Endothelial cell of umbilical vein (primary cell): ENCODE results near the gene EDC4. TPM values are rescaled to one million over a fixed set of nuclear protein-coding genes. Genes with fewer than 3 reads are reported as not detected.

ENCODE experiments used
- BruUV-seq: library from RNA; stranded (reverse); fragments of 400-500 nt; replicated peaks from 2 replicates; lab custom pipeline; 2021; lab: Mats Ljungman, UMichigan
- CTCF ChIA-PET: fragments of 300-600, 350-600 bp; sonication (Branson Sonifier 250); formaldehyde crosslinking; loops from one replicate; lab custom pipeline; 2021; ENCODE audit warnings: antibody characterized with exemption, inconsistent platforms; lab: Charles Lee
- POLR2A ChIA-PET: fragments of 300-600, 350-600 bp; sonication (Branson Sonifier 250); formaldehyde crosslinking; loops from one replicate; lab custom pipeline; 2021; ENCODE audit warnings: antibody characterized with exemption, inconsistent platforms; lab: Charles Lee
- DNase-seq: peaks from one replicate; pipeline ENCODE4 v3.0.0-alpha.2; 2011; ENCODE audit warnings: low read depth, low spot score
- FAIRE-seq: peaks from 2 replicates; lab custom pipeline; 2011; peaks lifted over from hg19 to GRCh38; lab: Jason Lieb, UNC
- H2AFZ ChIP-seq: 2 replicates; pipeline ENCODE4 v1.6.0; 2012; ENCODE audit warnings: low read depth, low read length, control low read depth, inconsistent platforms
- H3K27ac ChIP-seq: 2 replicates; pipeline ENCODE4 v1.5.1; 2011; ENCODE audit warnings: low read depth, mild to moderate bottlenecking, control low read depth, low read length, moderate library complexity; ENCODE audit not compliant: insufficient read depth
- H3K27me3 ChIP-seq, 2 experiments: 2 replicates each; pipeline versions ENCODE4 v1.6.0 to v1.6.1; 2011; ENCODE audit warnings: low read length in 2 of 2, mixed read lengths in 1 of 2; ENCODE audit not compliant: control insufficient read depth in 2 of 2, insufficient read depth in 2 of 2
- H3K36me3 ChIP-seq, 2 experiments: 2 replicates in 1 of 2; 3 replicates in 1 of 2; pipeline ENCODE4 v1.5.1; 2011; ENCODE audit warnings: low read length in 2 of 2, mild to moderate bottlenecking in 1 of 2, moderate library complexity in 1 of 2; ENCODE audit not compliant: control insufficient read depth in 2 of 2, insufficient read depth in 2 of 2; ENCODE audit errors: extremely low read depth in 1 of 2
- H3K4me1 ChIP-seq: 3 replicates; pipeline ENCODE4 v1.5.1; 2011; ENCODE audit warnings: mild to moderate bottlenecking, low read length; ENCODE audit not compliant: control insufficient read depth, insufficient read depth; ENCODE audit errors: extremely low read depth
- H3K4me2 ChIP-seq: 2 replicates; pipeline ENCODE4 v1.6.1; 2011; ENCODE audit warnings: low read length, control low read depth, mixed read lengths; ENCODE audit not compliant: insufficient read depth
- H3K4me3 ChIP-seq, 3 experiments: fragments of 200-600 bp in 1 of 3; sonication (generic), shearing (Covaris generic) in 1 of 3; replicated peaks in 1 of 3; 2 replicates each; pipeline ENCODE4 v1.5.1; 2011 to 2016; ENCODE audit warnings: control low read depth in 3 of 3, low read length in 3 of 3, mild to moderate bottlenecking in 2 of 3, inconsistent platforms in 1 of 3, low read depth in 1 of 3, moderate library complexity in 1 of 3; ENCODE audit not compliant: insufficient read depth in 1 of 3
- H3K79me2 ChIP-seq: 2 replicates; pipeline ENCODE4 v1.6.0; 2012; ENCODE audit warnings: low read length, inconsistent platforms; ENCODE audit not compliant: control insufficient read depth, insufficient read depth
- H3K9ac ChIP-seq: replicated peaks from 2 replicates; pipeline ENCODE3; 2011; ENCODE audit warnings: low read length, control low read depth; ENCODE audit not compliant: insufficient read depth; ENCODE audit errors: extremely low read depth
- H3K9me1 ChIP-seq: replicated peaks from 3 replicates; pipeline ENCODE4 v1.6.0; 2011; ENCODE audit warnings: mild to moderate bottlenecking, low read length; ENCODE audit not compliant: control insufficient read depth, insufficient read depth; ENCODE audit errors: extremely low read depth
- H3K9me3 ChIP-seq: replicated peaks from 2 replicates; pipeline ENCODE4 v1.5.1; 2012; ENCODE audit warnings: low read length, inconsistent platforms; ENCODE audit not compliant: control insufficient read depth, insufficient read depth
- H4K20me1 ChIP-seq: replicated peaks from 2 replicates; pipeline ENCODE3; 2011; ENCODE audit warnings: mild to moderate bottlenecking, low read length; ENCODE audit not compliant: control insufficient read depth, insufficient read depth; ENCODE audit errors: extremely low read depth
- GATA2 ChIP-seq: IDR thresholded peaks from 2 replicates; pipeline ENCODE4 v1.7.0; 2011; ENCODE audit warnings: low read depth, mild to moderate bottlenecking, moderate library complexity, mixed read lengths, low read length; ENCODE audit not compliant: insufficient read length, insufficient read depth
- MYC ChIP-seq: IDR thresholded peaks from one replicate; pipeline ENCODE4 v1.6.1; 2011; ENCODE audit warnings: mild to moderate bottlenecking, low read depth, low read length
- POLR2AphosphoS5 ChIP-seq: IDR thresholded peaks from 2 replicates; pipeline ENCODE4 v1.6.1; 2012; ENCODE audit warnings: low read depth, mild to moderate bottlenecking, control low read depth, low read length, moderate library complexity; ENCODE audit not compliant: insufficient read depth
- dilution Hi-C: fragments of 300-500 bp; cut with MboI; formaldehyde crosslinking; loops from one replicate; pipeline ENCODE4 v1.15.0; 2019; ENCODE audit warnings: low sequenced_read_pairs; ENCODE audit not compliant: extremely low pct_ligation_motif_present
- intact Hi-C: fragments of 100-400 bp; cut with micrococcal nuclease; formaldehyde crosslinking; loops from one replicate; pipeline ENCODE4 v1.10.0; 2022
- polyA plus RNA-seq, 4 experiments: library from polyadenylated mRNA; depleted of rRNA in 3 of 4; stranded (reverse) in 3 of 4; unstranded in 1 of 4; fragments of >200 nt; gene quantifications; 2 replicates each; pipeline versions ENCODE4 v1.2.1 to v1.2.3, GENCODE V29; 2011 to 2012; ENCODE audit warnings: missing spikeins in 1 of 4
- total RNA-seq: library from RNA; stranded (reverse); gene quantifications from 2 replicates; pipeline ENCODE4 v1.2.3, GENCODE V29; 2021
- TF ChIP-seq, protein P1 (sequence below): IDR thresholded peaks from 2 replicates; pipeline ENCODE4 v1.6.1; 2011; ENCODE audit not compliant: insufficient read depth, insufficient read length
- TF ChIP-seq, protein P2 (sequence below), 2 donors: IDR thresholded peaks; 1 replicate in 1 of 2; 2 replicates in 1 of 2; pipeline ENCODE4 v1.5.1; 2011; ENCODE audit warnings: low read length in 2 of 2, mild to moderate bottlenecking in 2 of 2, moderate library complexity in 2 of 2, control low read depth in 1 of 2, inconsistent platforms in 1 of 2, low read depth in 1 of 2; ENCODE audit not compliant: insufficient read depth in 1 of 2; ENCODE audit errors: extremely low read depth in 1 of 2

Gene EDC4
- total and polyA plus RNA-seq, 2 donors (not counting 3 experiments of a cell fraction or from before 2014, with no cell fraction given), result 57.5 to 81.2 TPM

DNA sequence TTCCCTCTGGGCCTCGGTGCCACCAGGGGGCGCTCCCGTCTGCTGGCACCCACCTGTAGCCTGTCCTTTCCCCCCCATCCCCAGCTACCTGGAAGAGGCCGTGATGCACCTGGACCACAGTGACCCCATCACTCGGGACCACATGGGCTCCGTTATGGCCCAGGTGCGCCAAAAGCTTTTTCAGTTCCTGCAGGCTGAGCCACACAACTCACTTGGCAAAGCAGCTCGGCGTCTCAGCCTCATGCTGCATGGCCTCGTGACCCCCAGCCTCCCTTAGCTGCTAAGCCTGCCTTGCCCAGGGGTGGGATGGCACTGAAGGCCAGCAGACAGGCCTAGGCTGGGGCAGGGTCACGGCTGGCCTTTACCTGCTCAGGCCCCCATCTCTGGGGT, 11.0 kb downstream of the EDC4 start:
- ChIA-PET POLR2A (no interaction called here), CTCF (interaction anchor here (0.6 to 5.4 kb wide), 35 partner anchors 9 to 362 kb away, joined by 3 to 106 read pairs (median 6); partner anchors contain the start of genes CTRL, EDC4, NUTF2 and PSKH1)
- peaks cover 8 to 70% of the 10 kb centered on the region in 2 experiments for H3K36me3 ChIP-seq
- H3K9me3 ChIP-seq, result no peaks in the 10 kb centered on the region
- H2AFZ ChIP-seq, result no peak overlapping the region
- H3K9ac ChIP-seq, result no peak overlapping the region
- H3K9me1 ChIP-seq, result no peaks in the 10 kb centered on the region
- DNase-seq (peak; percentile 48), FAIRE-seq (no peak)
- no peaks in the 10 kb centered on the region for H3K79me2 ChIP-seq
- BruUV-seq, result no TSS peak
- no peak overlapping the region for H3K4me3 ChIP-seq
- no peaks in the 10 kb centered on the region for H4K20me1 ChIP-seq
- intact Hi-C loops, result loop anchor here (1.0 to 5.0 kb wide), 3 partner anchors 44 to 178 kb away; no protein-coding TSS in a partner anchor
- no peak overlapping the region for H3K27ac ChIP-seq
- H3K4me1 ChIP-seq, result no peaks in the 10 kb centered on the region
- TF ChIP-seq POLR2AphosphoS5 (no peak), MYC (no peak), GATA2 (no peak)
- TF ChIP-seq, protein P1, sequence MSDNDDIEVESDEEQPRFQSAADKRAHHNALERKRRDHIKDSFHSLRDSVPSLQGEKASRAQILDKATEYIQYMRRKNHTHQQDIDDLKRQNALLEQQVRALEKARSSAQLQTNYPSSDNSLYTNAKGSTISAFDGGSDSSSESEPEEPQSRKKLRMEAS, result no peak
- TF ChIP-seq, protein P2, sequence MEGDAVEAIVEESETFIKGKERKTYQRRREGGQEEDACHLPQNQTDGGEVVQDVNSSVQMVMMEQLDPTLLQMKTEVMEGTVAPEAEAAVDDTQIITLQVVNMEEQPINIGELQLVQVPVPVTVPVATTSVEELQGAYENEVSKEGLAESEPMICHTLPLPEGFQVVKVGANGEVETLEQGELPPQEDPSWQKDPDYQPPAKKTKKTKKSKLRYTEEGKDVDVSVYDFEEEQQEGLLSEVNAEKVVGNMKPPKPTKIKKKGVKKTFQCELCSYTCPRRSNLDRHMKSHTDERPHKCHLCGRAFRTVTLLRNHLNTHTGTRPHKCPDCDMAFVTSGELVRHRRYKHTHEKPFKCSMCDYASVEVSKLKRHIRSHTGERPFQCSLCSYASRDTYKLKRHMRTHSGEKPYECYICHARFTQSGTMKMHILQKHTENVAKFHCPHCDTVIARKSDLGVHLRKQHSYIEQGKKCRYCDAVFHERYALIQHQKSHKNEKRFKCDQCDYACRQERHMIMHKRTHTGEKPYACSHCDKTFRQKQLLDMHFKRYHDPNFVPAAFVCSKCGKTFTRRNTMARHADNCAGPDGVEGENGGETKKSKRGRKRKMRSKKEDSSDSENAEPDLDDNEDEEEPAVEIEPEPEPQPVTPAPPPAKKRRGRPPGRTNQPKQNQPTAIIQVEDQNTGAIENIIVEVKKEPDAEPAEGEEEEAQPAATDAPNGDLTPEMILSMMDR (IDR thresholded peaks at IDR 0.05; ENCODE audit: extremely low read depth in 1 of 2, insufficient read depth in 1 of 2, low read depth in 1 of 2, low read length in 2 of 2), result peak; percentile 81 to 94
- no peaks in the 10 kb centered on the region for H3K27me3 ChIP-seq
- dilution Hi-C loops, result no loop called here
- H3K4me2 ChIP-seq, result no peak overlapping the region
